Activated naive CD4-positive, alpha-beta T cell (primary cell): Measurements from ENCODE around the gene MT3.
"Not testable (repeated sequence)": the region's sequence is repeated elsewhere in the genome, so short reads cannot be mapped to it uniquely, and the experiment has no call there.

ENCODE experiments used
- DNase-seq, 4 experiments: peaks; one replicate each; lab custom pipeline; 2025; lab: John Stamatoyannopoulos, UW

The MT3 gene

DNA sequence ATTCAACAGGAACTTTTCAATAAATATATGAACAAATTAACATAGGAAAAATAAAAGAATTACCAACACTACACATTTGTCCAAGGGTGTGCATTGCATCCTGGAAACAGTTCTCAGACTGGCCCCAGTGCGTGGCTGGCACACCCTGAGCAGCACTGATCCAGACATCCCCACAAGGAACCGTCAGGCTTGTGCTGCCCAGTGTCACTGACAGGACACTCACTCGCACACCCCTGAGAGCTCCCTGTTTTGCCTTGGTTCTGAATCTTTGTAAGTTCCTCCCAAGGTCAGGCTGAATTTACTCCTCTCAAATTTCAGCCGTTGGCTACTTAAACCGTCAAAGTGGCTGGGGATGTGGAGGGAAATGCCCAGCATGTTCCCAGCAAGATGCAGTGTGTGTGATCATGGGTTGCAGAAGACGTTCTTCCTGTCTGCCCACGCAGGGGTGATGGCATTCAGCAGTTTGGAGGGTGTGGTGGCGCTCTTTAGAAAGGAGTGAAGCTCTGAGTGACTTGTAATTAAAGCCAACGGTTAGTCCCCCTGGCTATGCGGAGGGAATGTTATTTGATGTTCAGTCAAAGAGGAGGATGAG, 20.8 kb downstream of the MT3 start:
- DNase-seq = peak in 3 of 4 experiments; percentile 17 to 27 (median 20)

GRCh38 chr16:56610609-56611111, 21.3 kb downstream of the MT3 start:
- no peak for DNase-seq

DNA sequence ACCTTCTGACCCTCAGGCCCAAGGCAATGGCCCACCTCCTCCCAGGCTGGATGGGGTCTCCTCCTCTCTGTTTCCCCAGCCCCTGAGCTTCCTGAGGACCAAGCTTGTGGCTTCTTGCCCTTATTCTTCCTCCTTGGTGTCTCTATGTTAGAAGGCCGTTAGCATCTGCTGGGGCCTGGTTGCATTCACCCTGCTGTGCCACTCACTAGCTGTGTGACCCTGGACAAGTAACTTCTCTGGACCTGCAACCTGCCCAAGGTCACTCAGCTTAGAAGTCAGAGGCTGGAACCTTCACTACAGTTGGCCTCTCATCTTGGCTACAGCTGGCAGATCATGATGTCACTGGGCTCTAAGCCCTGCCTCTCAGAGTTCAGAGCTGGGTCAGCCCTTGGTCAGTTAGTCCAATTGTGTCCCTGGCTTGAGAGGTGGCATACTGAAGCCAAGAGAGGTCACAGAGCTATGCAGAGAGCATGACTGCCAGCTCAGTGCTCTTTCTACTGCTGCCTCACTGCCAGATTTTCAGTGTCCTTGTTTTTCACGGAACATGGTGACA, 22.0 kb downstream of the MT3 start:
- no peak for DNase-seq

- no peak for DNase-seq
These were observed 24.4 kb downstream of the MT3 start for GRCh38 chr16:56613706-56614105.

- no peak for DNase-seq
These were observed 25.2 kb downstream of the MT3 start for GRCh38 chr16:56614549-56614991.

DNA sequence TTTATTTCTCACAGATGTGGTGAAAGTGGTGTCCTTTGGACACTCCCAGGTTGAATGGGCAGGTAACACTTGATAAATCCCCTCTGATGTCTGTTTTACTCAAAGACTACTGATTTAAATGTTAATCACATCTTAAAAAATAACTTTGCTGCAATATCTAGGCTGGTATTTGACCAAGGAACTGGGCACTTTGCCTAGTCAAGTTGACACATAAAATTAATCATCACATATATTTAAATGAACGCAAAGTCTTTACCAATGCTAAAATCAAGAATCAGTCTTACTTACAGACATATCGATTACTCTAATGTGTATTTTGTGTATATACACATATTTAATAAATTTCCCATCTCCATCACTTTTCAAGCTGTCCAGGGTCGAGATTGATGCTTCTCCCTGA, 26.0 kb downstream of the MT3 start:
- DNase-seq = no peak

- DNase-seq = no peak
These were observed 27.4 kb downstream of the MT3 start for GRCh38 chr16:56616608-56617211.

- DNase-seq = peak in 1 of 4 experiments; percentile 38
These were observed 28.1 kb downstream of the MT3 start for GRCh38 chr16:56617212-56618085.

DNA sequence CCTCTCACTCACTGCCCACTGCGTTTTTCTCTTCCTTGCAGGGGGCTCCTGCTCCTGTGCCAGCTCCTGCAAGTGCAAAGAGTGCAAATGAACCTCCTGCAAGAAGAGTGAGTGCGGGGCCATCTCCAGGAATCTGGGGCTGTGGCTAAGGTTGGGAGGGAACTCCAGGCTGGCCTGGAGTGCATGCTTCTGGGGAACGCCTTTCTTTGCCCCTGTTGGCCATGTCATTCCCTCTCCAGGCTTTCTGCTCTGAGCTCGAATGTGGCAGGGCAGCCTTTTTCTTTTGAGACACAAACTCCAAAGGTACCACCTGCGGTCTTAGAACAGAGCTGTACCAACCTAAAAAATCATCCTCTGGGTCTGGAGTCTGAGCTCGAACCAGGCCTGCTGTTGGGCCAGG, 28.8 kb downstream of the MT3 start:
- no peak for DNase-seq

GRCh38 chr16:56620339-56620897, 31.1 kb downstream of the MT3 start:
- no peak for DNase-seq

DNA sequence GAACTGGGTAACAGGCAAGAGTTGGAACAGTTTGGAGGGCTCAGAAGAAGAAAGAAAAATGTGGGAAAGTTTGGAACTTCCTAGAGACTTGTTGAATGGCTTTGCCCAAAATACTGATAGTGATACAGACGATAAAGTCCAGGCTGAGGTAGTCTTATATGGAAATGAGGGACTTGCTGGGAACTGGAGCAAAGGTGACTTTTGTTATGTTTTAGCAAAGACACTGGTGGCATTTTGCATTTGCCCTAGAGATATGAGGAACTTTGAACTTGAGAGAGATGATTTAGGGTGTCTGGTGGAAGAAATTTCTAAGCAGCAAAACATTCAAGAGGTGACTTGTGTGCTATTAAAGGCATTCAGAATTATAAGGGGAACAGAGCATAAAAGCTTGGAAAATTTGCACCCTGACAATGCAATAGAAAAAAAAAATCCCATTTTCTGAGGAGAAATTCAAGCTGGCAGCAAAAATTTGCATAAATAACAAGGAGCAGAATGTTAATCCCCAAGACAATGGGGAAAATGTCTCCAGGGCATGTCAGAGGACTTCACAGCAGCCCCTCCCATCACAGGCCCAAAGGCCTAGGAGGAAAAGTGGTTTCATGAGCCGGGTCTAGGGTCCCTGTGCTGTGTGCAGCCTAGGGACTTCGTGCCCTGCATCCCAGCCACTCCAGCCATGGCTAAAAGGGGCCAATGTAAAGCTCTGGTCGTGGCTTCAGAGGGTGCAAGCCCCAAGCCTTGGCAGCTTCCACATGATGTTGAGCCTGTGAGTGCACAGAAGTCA, 32.5 kb downstream of the MT3 start:
- not testable (repeated sequence) for DNase-seq

GRCh38 chr16:56623184-56623583, 33.9 kb downstream of the MT3 start:
- not testable (repeated sequence) for DNase-seq

- DNase-seq = no peak
These were observed 34.3 kb downstream of the MT3 start for GRCh38 chr16:56623637-56624036.

- peak in 1 of 4 experiments; percentile 15 for DNase-seq
These were observed 36.0 kb downstream of the MT3 start, which contains the start of gene MT1E for GRCh38 chr16:56625140-56625942. MT1E (plus strand) TSS chr16:56625781; CDS start chr16:56625852, 71 bp downstream.

DNA sequence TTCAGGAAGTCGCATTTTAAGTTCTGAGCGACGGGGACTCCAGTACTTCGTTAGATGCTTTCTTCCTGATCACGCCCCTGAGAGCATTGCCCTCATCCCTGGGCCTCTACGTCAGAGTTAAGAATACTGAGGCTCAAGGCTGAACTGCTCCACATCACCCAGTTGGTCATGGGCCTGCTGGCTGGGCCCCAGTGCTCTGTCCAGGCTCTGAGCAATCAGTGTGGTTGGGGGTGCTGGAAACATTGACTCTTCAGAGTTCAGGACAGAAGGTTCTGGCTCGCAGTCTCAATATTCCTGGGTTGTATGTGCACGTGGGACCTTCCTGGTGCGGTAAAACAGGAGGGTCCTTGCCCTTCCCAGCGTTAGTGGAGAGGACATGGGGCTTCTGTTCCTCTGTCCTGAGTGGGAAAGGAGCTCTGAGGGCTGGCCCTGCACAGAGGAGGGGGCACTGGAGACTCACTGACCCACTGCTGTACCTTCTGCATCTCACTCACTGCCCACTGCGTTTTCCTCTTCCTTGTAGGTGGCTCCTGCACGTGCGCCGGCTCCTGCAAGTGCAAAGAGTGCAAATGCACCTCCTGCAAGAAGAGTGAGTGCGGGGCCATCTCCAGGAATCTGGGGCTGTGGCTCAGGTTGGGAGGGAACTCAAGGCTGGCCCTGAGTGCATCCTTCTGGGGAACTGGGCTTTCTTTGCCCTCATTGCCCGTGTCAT, 36.8 kb downstream of the MT3 start:
- no peak for DNase-seq

- no peak for DNase-seq
These were observed 37.4 kb downstream of the MT3 start for GRCh38 chr16:56626685-56627084.

GRCh38 chr16:56628486-56629350, 39.4 kb downstream of the MT3 start:
- no peak for DNase-seq

DNA sequence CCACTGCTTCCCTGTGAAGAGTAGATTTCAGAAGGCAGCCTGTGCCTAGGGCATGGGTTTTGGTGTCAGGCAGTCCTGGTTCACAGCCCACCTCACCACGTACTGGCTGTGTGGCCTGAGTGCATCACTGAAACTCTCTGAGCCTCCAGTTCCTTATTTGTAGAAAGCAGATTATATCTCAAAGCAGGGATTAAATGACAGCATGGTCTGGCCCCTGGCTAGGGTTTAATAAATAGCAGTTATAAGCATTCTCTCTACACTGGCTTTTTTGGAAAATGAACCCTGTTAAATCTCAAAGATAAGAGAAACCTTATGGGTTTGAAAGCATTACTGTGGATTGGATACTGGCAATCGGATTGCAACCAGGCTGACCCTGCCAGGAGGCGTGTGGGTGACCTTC, 40.2 kb downstream of the MT3 start:
- DNase-seq = no peak

- no peak for DNase-seq
These were observed 40.8 kb downstream of the MT3 start for GRCh38 chr16:56630134-56630533.
